ENCODE data around the gene H1-8.

The H1-8 gene

GRCh38 chr3:129530821-129531220 lies 12.2 kb upstream of the H1-8 start:
- TF ChIP-seq CTCF (conservative IDR thresholded peaks at IDR 0.05; ENCODE audit: low read depth, low read length), result no peak
- no peak for DNase-seq (ENCODE audit: low read depth)

GRCh38 chr3:129531699-129532098 lies 11.3 kb upstream of the H1-8 start:
- DNase-seq (ENCODE audit: low read depth), result no peak
- H3K4me3 ChIP-seq (ENCODE audit: low read length), result no peak overlapping the region
- TF ChIP-seq CTCF (conservative IDR thresholded peaks at IDR 0.05; ENCODE audit: low read depth, low read length), result no peak

More at GRCh38 chr3:129530821-129531220, 12.2 kb upstream of the H1-8 start:
- H3K4me3 ChIP-seq (ENCODE audit: low read length), result no peak overlapping the region

GRCh38 chr3:129532261-129532660 lies 10.7 kb upstream of the H1-8 start:
- no peak for DNase-seq (ENCODE audit: low read depth)
- H3K4me3 ChIP-seq (ENCODE audit: low read length), result no peak overlapping the region
- no peak for TF ChIP-seq CTCF (conservative IDR thresholded peaks at IDR 0.05; ENCODE audit: low read depth, low read length)

DNA sequence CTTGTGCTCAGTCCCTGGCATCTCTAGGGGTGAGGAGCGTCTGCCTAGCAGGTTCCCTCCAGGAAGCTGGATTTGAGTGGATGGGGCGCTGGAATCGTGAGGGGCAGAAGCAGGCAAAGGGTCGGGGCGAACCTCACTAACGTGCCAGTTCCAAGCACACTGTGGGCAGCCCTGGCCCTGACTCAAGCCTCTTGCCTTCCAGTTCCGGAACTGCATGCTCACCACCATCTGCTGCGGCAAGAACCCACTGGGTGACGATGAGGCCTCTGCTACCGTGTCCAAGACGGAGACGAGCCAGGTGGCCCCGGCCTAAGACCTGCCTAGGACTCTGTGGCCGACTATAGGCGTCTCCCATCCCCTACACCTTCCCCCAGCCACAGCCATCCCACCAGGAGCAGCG lies 9.6 kb upstream of the H1-8 start:
- no peak for TF ChIP-seq CTCF (conservative IDR thresholded peaks at IDR 0.05; ENCODE audit: low read depth, low read length)
- DNase-seq (ENCODE audit: low read depth), result no peak

DNA sequence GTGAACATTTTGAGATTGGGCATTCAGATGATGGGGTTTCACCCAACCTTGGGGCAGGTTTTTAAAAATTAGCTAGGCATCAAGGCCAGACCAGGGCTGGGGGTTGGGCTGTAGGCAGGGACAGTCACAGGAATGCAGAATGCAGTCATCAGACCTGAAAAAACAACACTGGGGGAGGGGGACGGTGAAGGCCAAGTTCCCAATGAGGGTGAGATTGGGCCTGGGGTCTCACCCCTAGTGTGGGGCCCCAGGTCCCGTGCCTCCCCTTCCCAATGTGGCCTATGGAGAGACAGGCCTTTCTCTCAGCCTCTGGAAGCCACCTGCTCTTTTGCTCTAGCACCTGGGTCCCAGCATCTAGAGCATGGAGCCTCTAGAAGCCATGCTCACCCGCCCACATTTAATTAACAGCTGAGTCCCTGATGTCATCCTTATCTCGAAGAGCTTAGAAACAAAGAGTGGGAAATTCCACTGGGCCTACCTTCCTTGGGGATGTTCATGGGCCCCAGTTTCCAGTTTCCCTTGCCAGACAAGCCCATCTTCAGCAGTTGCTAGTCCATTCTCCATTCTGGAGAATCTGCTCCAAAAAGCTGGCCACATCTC lies 8.4 kb upstream of the H1-8 start:
- DNase-seq (ENCODE audit: low read depth), result no peak
- no peak overlapping the region for H3K4me3 ChIP-seq (ENCODE audit: low read length)
- no peak for TF ChIP-seq CTCF (conservative IDR thresholded peaks at IDR 0.05; ENCODE audit: low read depth, low read length)

More for the DNA sequence above, 9.6 kb upstream of the H1-8 start:
- H3K4me3 ChIP-seq (ENCODE audit: low read length), result no peak overlapping the region

- DNase-seq (ENCODE audit: low read depth), result no peak
- no peak for TF ChIP-seq CTCF (conservative IDR thresholded peaks at IDR 0.05; ENCODE audit: low read depth, low read length)
- H3K4me3 ChIP-seq (ENCODE audit: low read length), result no peak overlapping the region
Observed at GRCh38 chr3:129535075-129535474, 7.9 kb upstream of the H1-8 start.

DNA sequence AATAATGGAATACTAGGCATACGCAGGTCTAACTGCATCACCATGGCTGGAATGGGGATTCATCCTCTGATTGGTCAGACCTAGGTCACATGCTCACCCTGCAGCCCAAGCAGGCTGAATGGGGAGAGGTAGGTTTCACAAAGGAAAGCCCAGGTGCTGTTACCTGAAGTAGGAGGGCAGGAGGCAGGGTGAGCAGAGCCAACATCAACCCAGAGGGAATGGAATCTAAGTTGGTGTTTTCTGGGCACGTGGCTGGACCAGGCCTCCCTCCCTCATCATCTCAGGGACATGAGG lies 6.7 kb upstream of the H1-8 start:
- no peak for TF ChIP-seq CTCF (conservative IDR thresholded peaks at IDR 0.05; ENCODE audit: low read depth, low read length)
- no peak for DNase-seq (ENCODE audit: low read depth)
- no peak overlapping the region for H3K4me3 ChIP-seq (ENCODE audit: low read length)
